Fibroblast of peridontal ligament (primary cell): Measurements from ENCODE around the gene PLP1.
A peak's percentile ranks its signal among the peaks of the same experiment; 100 is the strongest.
"Not testable (repeated sequence)": the region's sequence is repeated elsewhere in the genome, so short reads cannot be mapped to it uniquely, and the experiment has no call there.

Experiments used
- DNase-seq: peaks from one replicate; pipeline ENCODE4 v3.0.0-alpha.2; 2010; ENCODE audit errors: extremely low read depth

PLP1 gene

GRCh38 chrX:103776546-103776945 is at the start of gene PLP1:
PLP1 (plus strand) TSS chrX:103776840; CDS start chrX:103776996, 156 bp downstream.
- DNase-seq: no peak

- DNase-seq: no peak
Measured at GRCh38 chrX:103727115-103727514, 49.5 kb upstream of the PLP1 start.

GRCh38 chrX:103729015-103729414 is 47.6 kb upstream of the PLP1 start:
- DNase-seq: no peak

GRCh38 chrX:103730147-103730795 is 46.4 kb upstream of the PLP1 start:
- DNase-seq: no peak

GRCh38 chrX:103730796-103731493 is 45.7 kb upstream of the PLP1 start:
- peak; percentile 25 for DNase-seq

GRCh38 chrX:103733017-103733416 is 43.6 kb upstream of the PLP1 start:
- DNase-seq: no peak

GRCh38 chrX:103734125-103734760 is 42.4 kb upstream of the PLP1 start:
- DNase-seq: peak; percentile 2

- no peak for DNase-seq
Measured at GRCh38 chrX:103737696-103738095, 38.9 kb upstream of the PLP1 start.

GRCh38 chrX:103739421-103739820 is 37.2 kb upstream of the PLP1 start:
- no peak for DNase-seq

- no peak for DNase-seq
Measured at GRCh38 chrX:103741879-103742278, 34.8 kb upstream of the PLP1 start.

GRCh38 chrX:103742339-103742738 is 34.3 kb upstream of the PLP1 start:
- DNase-seq: no peak

- DNase-seq: no peak
Measured at GRCh38 chrX:103747163-103747562, 29.5 kb upstream of the PLP1 start.

- no peak for DNase-seq
Measured at GRCh38 chrX:103754401-103754800, 22.2 kb upstream of the PLP1 start.

- DNase-seq: no peak
Measured at GRCh38 chrX:103756736-103757135, 19.9 kb upstream of the PLP1 start.

- no peak for DNase-seq
Measured at GRCh38 chrX:103758555-103758954, 18.1 kb upstream of the PLP1 start.

- peak; percentile 8 for DNase-seq
Measured at GRCh38 chrX:103763541-103763940, 13.1 kb upstream of the PLP1 start.

GRCh38 chrX:103766813-103767555 is 9.7 kb upstream of the PLP1 start:
- DNase-seq: not testable (repeated sequence)

- no peak for DNase-seq
Measured at GRCh38 chrX:103773445-103773844, 3.2 kb upstream of the PLP1 start.

GRCh38 chrX:103774070-103774642 is 2.5 kb upstream of the PLP1 start:
- peak; percentile 29 for DNase-seq

- DNase-seq: no peak
Measured at GRCh38 chrX:103779141-103779789, 2.6 kb downstream of the PLP1 start.

- no peak for DNase-seq
Measured at GRCh38 chrX:103780336-103781061, 3.9 kb downstream of the PLP1 start.
